GM19395 (cell line): Measurements from ENCODE around the gene RAD51AP2.
A peak's percentile ranks its signal among the peaks of the same experiment; 100 is the strongest.
"Not testable (repeated sequence)": the region's sequence is repeated elsewhere in the genome, so short reads cannot be mapped to it uniquely, and the experiment has no call there.

Experiments used
- ATAC-seq: cut with Tn5 transposase; IDR thresholded peaks from one replicate; pipeline ENCODE4 v1.9.1; 2021; ENCODE audit warnings: mild to moderate bottlenecking, moderate library complexity; ENCODE audit not compliant: unreplicated experiment

Gene RAD51AP2

GRCh38 chr2:17518212-17519154 lies at the start of gene RAD51AP2:
Gene RAD51AP2 (minus strand): TSS chr2:17518440. CDS start chr2:17518415, 25 bp downstream.
- peak; percentile 85 for ATAC-seq

DNA sequence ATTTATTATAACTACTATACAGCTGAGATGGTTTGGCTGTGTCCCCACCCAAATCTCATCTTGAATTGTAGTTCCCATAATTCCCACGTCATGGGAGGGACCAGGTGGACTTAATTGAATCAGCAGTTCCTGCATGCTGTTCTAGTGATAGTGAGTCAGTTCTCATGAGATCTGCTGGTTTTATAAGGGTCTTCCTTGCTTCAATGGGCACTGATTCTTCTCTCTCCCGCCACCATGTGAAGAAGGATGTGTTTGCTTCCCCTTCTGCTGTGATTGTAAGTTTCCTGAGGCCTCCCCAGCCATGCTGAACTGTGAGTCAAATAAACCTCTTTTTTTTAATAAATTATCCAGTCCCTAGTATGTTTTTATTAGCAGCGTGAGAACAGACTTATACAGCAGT lies 47.5 kb upstream of the RAD51AP2 start:
- not testable (repeated sequence) for ATAC-seq

DNA sequence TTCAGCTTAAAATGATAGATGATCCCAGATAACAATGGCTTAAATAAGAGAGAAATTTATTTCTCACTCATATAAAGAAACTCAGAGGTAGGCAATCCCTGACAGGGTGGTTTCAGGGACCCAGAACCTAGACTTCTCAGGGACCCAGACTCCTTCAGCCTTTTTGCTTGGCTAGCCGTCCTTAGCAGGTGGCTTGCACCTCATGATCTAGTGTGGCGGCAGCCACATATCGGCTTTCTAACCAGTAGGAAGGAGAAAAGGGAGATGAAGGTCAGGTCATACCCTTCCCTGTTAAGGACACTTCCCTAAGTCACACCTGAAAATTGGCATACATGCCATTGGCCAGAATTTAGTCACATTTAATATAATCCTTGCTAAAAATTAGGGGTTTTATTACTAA lies 40.6 kb upstream of the RAD51AP2 start:
- no peak for ATAC-seq

DNA sequence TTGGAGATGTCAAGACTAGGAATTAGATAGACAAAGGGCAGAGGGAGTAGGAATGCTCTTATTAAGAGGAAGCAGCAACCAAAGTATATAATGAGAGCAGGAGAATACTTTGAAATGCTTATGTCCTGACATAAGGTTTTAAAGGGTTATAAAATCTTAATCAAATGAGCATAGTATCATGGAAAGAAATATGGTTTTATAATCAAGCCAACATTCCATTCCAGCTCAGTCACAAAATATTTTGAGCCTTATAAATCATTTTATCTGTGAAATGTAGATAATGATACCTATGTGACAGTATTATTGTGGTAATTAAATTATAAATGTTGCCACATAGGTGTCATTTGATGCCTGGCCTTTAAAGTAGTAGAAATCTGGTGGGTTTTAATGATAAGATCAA lies 39.8 kb upstream of the RAD51AP2 start:
- ATAC-seq: no peak

- ATAC-seq: no peak
These were observed 39.4 kb upstream of the RAD51AP2 start for GRCh38 chr2:17557596-17557995.

DNA sequence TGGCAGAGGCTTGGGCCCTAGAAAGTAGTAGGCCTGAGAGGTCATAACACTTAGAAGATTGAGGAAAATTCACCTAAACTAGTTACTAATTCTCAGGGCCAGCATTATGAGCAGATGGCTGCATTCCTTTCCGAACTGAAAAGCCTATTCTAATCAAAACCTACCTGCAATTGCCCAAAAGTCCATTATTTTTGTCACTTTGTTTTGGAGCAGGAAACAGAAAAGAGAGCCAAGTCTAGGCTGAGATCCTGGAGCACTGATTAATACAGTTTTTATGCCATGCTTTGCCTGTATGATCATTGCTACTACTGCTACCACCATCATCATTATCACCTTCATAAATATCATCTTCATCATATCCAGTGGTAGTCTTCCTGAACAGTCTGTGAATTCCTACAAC lies 36.9 kb upstream of the RAD51AP2 start:
- ATAC-seq: no peak

GRCh38 chr2:17550907-17551306 lies 32.7 kb upstream of the RAD51AP2 start:
- no peak for ATAC-seq

DNA sequence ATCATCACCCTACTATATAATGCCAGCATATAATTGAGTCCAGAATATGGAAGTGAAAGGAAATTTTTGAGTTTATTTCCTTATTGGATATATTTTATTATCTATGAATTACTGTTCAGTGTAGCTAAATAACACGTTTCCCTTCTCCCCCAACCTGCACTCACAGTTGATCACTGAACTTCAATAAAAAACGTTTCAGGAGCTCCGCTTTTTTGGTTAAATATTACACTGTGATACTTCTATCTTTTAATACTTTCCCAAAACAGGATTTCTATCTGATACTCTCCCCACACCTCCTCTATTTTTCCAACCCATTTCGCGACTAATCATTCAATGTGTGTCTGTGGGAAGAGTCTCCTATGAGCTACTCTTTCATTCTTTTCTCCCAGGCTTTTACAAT lies 29.5 kb upstream of the RAD51AP2 start:
- no peak for ATAC-seq

DNA sequence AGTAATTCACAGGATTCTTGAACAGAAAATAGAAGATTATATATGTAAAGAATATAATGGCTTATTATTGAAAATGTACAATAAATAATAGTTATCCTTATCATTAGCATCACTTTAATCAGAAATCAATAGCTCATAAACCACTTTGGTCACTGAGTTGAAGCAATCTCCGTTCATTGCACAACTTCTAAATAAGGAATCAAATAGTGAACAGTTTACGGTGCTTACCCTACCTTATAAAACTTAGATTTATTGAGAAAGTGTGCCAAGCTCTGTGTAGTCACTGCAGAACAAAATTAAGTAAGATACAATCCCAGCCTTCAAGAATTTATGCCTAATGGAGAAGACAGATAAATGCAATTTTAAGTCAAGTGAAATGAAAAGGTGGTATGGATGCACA lies 29.0 kb upstream of the RAD51AP2 start:
- no peak for ATAC-seq

DNA sequence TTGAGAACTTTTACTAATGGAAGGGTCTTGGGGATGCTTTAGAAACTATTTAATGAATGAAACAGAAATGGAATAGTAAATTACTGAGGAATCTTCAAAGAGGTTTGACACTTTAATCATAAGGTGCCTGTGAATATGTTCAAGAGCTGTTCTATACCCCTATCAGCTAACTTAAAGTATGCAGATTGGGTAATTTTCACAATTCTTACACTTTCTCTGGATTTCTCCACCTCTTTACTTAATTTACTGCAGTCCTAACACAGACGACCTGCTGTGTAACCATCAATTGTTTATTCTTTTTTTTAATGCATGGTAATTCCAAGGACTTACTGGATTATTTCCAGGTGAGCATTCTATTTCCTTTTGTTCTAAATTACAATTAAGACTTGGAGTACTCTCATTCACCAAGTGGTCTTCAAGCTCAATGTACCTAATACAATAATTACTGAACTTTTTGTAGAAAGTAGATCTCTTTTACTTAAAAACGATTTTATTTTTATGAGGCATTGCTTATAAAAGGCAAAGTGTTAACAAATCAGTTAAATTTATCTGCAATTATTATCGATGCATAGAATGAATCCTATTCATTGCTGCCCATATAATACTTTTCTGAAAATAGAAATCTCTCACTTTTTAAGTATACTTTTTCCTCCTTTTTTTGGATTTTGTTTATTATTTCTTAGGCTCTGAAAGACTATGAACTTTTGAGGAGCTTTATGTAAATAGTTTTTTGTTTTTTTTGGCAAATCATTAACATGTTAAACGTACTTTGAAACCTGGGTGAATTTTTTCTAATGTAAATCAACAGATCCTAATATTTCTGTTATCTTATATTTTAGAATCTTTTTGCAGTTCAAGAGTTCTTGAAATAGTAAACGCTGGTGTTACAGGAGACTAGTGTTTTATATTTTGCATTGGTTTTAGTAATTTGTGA lies 27.7 kb upstream of the RAD51AP2 start:
- no peak for ATAC-seq

DNA sequence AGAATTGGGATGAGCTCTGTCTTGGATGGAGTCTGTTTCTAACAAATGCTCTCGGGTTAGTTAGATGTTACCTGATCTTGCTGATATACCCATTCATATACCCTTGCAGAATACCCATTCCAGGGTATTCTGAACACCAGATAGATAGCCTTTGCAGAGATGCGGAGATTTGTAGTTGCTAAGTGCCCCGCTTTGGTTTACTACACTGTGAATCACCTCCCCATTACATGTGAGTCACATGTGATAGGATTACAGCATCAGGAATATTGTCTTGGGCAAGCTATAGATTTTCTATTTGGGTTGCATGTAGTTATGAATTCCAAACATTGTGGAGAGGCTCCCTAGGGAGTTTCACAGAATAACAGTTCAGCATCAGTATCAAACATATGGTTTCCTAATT lies 26.0 kb upstream of the RAD51AP2 start:
- no peak for ATAC-seq

DNA sequence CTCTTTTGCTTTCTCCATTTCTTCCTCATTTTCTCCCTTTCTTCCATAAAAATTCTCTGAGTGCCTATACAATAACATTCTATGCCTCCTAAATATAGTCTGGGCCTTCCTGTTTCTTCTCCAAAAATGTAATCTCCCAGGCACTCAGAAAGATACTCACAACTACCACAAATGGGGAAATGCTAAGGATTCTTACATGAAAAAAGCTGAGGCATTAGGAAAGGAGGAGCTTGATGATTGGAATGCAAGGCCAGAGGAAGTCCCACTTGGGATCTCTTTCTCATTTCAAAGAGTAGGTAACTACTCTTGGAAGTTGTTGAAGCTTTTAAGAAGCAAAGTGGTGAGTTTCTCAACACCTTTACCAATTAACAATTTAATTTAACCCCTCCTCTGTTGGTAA lies 25.6 kb upstream of the RAD51AP2 start:
- no peak for ATAC-seq

DNA sequence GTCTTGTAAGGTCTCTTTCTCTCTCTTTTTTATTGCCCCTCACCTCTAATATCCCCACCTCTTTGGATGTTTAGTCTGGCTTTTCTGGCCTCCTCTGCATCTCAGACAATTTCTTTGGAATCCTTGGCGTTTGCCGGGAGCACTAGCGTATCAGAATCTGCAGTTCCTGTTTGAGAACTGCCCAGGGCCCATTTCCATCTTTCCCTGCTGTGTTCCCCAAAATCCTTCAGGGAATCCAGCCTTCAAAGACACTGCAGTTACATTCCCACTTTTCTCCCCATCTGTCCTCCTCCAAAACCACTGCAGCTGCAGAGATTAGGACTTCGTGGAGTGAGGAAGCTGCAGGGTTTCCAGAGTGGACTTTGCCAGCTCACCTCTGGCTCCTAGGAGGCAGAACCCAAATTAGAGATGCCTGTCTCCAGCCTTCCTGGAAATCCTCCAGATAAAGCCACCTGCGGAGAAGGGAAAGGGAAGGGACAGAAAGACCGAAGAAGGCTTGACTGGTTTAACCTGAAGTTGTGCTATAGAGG lies 25.0 kb upstream of the RAD51AP2 start:
- no peak for ATAC-seq

- no peak for ATAC-seq
These were observed 24.2 kb upstream of the RAD51AP2 start for GRCh38 chr2:17542471-17542870.

DNA sequence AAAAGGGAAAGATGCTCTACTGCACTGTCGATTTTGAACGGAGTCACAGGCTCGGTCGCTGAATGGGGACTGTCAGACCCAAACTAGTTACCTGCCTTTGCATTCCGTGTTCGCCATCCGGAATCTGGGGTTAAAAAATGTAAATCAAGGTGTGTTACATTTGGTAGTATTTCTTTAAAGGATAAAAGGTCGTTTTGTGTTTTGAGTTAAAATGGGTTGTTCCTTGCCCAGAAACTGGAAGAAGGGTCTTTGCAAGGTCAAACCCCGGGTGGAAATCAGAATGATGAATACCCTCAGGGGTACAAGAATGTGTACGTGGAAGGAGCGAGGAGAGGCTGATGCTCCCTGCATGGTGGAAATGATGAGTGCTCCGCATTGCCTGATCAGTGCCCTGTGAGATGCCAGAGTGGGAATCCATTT lies 23.3 kb upstream of the RAD51AP2 start:
- no peak for ATAC-seq

- ATAC-seq: no peak
These were observed 22.7 kb upstream of the RAD51AP2 start for GRCh38 chr2:17540813-17541530.

- ATAC-seq: no peak
These were observed 22.0 kb upstream of the RAD51AP2 start, which contains the start of gene VSNL1 for GRCh38 chr2:17540093-17540812. Gene VSNL1 (plus strand): TSS chr2:17540696. CDS start chr2:17592075, 51,379 bp downstream.

DNA sequence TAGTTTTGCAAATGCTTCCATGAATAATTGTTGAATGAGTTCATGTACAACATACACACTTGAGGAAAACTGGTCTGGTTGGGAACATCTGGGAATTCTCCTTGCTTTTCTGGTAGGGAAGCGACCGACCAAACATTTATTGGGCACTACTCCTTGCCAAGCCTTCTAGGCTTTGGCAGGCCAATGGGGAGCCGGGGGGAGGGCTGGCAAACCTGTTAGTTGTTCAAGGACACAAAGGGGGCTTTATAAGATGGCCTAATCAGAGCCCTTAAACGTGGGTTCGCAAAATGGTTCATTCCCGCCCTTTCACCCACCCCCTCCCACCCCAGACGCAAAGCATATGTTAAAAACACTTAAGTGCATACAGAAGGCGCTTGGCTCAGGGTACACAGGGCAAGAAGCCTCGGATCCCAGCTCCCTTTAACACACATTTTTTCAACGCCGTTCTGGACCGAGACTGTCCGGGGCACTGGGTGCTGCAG lies 21.4 kb upstream of the RAD51AP2 start:
- no peak for ATAC-seq

GRCh38 chr2:17538844-17539554 lies 20.8 kb upstream of the RAD51AP2 start:
- ATAC-seq: peak; percentile 62
